Measurements from ENCODE around the gene CADM1. TPM values are rescaled to one million over a fixed set of nuclear protein-coding genes. Genes with fewer than 3 reads are reported as not detected.

The CADM1 gene
- total and polyA plus RNA-seq, 4 donors = 31.7 to 243 (median 77.9) TPM

DNA sequence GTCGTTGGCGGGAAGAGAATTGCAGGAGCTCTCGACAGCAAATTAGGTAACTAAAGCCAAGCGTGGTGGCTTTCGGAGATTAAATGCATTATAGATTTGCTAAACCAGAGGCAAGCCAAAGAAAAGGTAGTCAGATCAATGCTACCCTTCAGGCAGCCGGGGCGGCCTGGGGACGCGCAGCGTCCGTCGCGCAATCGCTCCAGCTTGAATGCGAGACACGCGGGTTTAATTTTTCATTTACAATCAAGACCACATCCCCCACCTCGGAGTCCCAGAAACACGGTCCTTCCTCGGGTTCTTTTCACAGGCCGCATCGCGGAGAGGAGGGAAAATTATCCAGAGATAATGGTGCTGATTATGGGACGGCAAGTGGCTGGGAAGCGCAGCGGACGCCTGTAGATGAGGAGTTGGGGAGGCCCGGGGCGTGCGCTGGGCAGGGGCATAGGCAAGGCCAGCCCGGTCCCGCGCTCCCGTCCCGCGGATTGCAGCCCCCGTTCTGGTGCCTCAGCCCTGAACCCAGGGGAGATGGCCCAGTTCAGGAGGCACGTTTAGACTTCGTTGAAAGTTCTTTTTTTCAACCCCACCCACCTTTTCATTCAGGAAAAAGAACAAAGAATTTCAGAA is 350.4 kb downstream of the CADM1 start:
- no peak for DNase-seq
- TF ChIP-seq, protein P1, sequence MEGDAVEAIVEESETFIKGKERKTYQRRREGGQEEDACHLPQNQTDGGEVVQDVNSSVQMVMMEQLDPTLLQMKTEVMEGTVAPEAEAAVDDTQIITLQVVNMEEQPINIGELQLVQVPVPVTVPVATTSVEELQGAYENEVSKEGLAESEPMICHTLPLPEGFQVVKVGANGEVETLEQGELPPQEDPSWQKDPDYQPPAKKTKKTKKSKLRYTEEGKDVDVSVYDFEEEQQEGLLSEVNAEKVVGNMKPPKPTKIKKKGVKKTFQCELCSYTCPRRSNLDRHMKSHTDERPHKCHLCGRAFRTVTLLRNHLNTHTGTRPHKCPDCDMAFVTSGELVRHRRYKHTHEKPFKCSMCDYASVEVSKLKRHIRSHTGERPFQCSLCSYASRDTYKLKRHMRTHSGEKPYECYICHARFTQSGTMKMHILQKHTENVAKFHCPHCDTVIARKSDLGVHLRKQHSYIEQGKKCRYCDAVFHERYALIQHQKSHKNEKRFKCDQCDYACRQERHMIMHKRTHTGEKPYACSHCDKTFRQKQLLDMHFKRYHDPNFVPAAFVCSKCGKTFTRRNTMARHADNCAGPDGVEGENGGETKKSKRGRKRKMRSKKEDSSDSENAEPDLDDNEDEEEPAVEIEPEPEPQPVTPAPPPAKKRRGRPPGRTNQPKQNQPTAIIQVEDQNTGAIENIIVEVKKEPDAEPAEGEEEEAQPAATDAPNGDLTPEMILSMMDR (IDR thresholded peaks at IDR 0.05; ENCODE audit: control extremely low read depth, extremely low read depth) = no peak
- Histone ChIP-seq H3K9ac (ENCODE audit: insufficient read depth in 1 of 2, low read length in 2 of 2) (no peak overlapping the region), H3K9me3 (ENCODE audit: control insufficient read depth in 4 of 4, insufficient read depth in 3 of 4, low read length in 3 of 4) (peaks cover 0 to 7% (median 0%) of the 10 kb centered on the region in 4 donors), H3K4me1 (ENCODE audit: control insufficient read depth in 5 of 5, insufficient read depth in 5 of 5, low read length in 5 of 5) (peaks cover 0 to 18% (median 0%) of the 10 kb centered on the region in 5 donors), H3K36me3 (ENCODE audit: control insufficient read depth in 4 of 4, insufficient read depth in 4 of 4, low read length in 4 of 4) (no peaks in the 10 kb centered on the region), H3K4me3 (no peak overlapping the region), H3K27me3 (ENCODE audit: control insufficient read depth in 3 of 3, insufficient read depth in 3 of 3, low read length in 2 of 3) (no peaks in the 10 kb centered on the region), H3K27ac (ENCODE audit: low read depth in 1 of 2, low read length in 1 of 2) (no peak overlapping the region)
- WGBS, 2 donors = 96 to 97% methylated on average over 39 of the region's 39 CpGs
- ATAC-seq (ENCODE audit: insufficient read depth, low FRiP score) = no peak

DNA sequence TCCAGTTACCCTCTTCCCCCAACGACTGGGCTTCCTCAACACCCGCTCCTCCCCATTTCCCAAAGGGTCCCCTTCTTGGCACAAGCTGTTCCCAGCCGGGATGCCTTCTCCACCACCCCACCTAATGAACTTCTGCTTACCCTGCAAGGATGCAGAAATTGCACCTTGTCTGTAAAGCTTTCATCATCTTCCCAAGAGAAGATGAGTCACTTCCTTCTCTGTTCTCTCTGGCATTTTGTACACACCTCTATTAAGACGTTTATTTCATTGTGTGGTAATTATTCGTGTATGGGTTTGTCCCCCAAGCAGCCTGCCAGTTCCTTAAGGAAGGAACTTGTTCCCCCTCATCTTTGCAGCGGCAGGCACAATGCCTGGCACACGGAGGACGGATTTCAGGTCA is 351.1 kb downstream of the CADM1 start:
- ATAC-seq (ENCODE audit: insufficient read depth, low FRiP score) = no peak

DNA sequence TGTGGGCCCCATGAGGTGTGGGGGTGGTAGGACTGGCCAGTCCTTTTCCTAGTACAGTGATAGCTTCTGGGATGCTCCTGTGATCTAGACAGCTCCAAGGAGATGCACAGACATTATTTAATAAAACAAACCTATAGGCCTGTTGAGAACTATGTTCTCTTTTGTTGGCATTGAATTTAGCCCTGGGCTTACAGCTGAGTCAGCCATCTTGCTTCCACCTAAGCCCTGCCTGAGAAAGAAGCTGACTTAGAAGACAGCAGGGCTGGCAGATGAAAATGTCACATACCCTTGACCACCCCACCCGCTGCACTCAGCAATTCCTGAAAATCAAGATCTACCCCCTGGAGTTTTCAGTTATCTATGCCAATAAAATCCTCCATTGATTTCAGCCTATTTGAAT is 353.2 kb downstream of the CADM1 start:
- Histone ChIP-seq H3K36me3 (ENCODE audit: control insufficient read depth in 4 of 4, insufficient read depth in 4 of 4, low read length in 4 of 4) (no peaks in the 10 kb centered on the region), H3K4me3 (no peak overlapping the region), H3K9ac (ENCODE audit: insufficient read depth in 1 of 2, low read length in 2 of 2) (no peak overlapping the region), H3K4me1 (ENCODE audit: control insufficient read depth in 5 of 5, insufficient read depth in 5 of 5, low read length in 5 of 5) (peaks cover 0 to 10% (median 0%) of the 10 kb centered on the region in 5 donors), H3K9me3 (ENCODE audit: control insufficient read depth in 4 of 4, insufficient read depth in 3 of 4, low read length in 3 of 4) (peaks cover 0 to 4% (median 0%) of the 10 kb centered on the region in 4 donors), H3K27ac (ENCODE audit: low read depth in 1 of 2, low read length in 1 of 2) (no peak overlapping the region), H3K27me3 (ENCODE audit: control insufficient read depth in 3 of 3, insufficient read depth in 3 of 3, low read length in 2 of 3) (no peaks in the 10 kb centered on the region)
- TF ChIP-seq, protein P1 (IDR thresholded peaks at IDR 0.05; ENCODE audit: control extremely low read depth, extremely low read depth) = no peak
- no peak for ATAC-seq (ENCODE audit: insufficient read depth, low FRiP score)
- WGBS, 2 donors = 90 to 93% methylated on average over 1 of the region's 1 CpG
- DNase-seq = no peak

More for the DNA sequence above, 351.1 kb downstream of the CADM1 start:
- Histone ChIP-seq H3K27me3 (ENCODE audit: control insufficient read depth in 3 of 3, insufficient read depth in 3 of 3, low read length in 2 of 3) (no peaks in the 10 kb centered on the region), H3K27ac (ENCODE audit: low read depth in 1 of 2, low read length in 1 of 2) (no peak overlapping the region), H3K36me3 (ENCODE audit: control insufficient read depth in 4 of 4, insufficient read depth in 4 of 4, low read length in 4 of 4) (no peaks in the 10 kb centered on the region), H3K4me1 (ENCODE audit: control insufficient read depth in 5 of 5, insufficient read depth in 5 of 5, low read length in 5 of 5) (peaks cover 0 to 18% (median 0%) of the 10 kb centered on the region in 5 donors), H3K9me3 (ENCODE audit: control insufficient read depth in 4 of 4, insufficient read depth in 3 of 4, low read length in 3 of 4) (peaks cover 0 to 6% (median 0%) of the 10 kb centered on the region in 4 donors), H3K9ac (ENCODE audit: insufficient read depth in 1 of 2, low read length in 2 of 2) (no peak overlapping the region), H3K4me3 (no peak overlapping the region)
- TF ChIP-seq, protein P1 (IDR thresholded peaks at IDR 0.05; ENCODE audit: control extremely low read depth, extremely low read depth) = no peak
- DNase-seq = no peak
- WGBS, 2 donors = 77 to 79% methylated on average over 8 of the region's 8 CpGs
